Measurements from ENCODE around the gene ZXDB. TPM values are rescaled to one million over a fixed set of nuclear protein-coding genes. Genes with fewer than 3 reads are reported as not detected.

ZXDB gene
- total RNA-seq = 23.0 and 25.4 TPM in 2 replicates

GRCh38 chrX:57591284-57592159 is at the start of gene ZXDB:
Gene ZXDB, plus strand, starts transcription at chrX:57592011. Its CDS starts 38 bp downstream, at chrX:57592049.

Other genes with a start within 250 kb of the ZXDB start
- gene NLRP2B, start 88.2 kb downstream of the ZXDB start, total RNA-seq = not detected in 2 replicates